ENCODE results near the gene CXCR6.

The CXCR6 gene

GRCh38 chr3:45943207-45943846, at the start of gene CXCR6:
CXCR6 (plus strand) TSS chr3:45943464; CDS start chr3:45946482, 3,018 bp downstream.
- Histone ChIP-seq H3K36me3 (ENCODE audit: insufficient read depth, low read length) (peaks cover 21% of the 10 kb centered on the region), H3K4me3 (ENCODE audit: low read length) (no peak within 1 kb of the TSS), H3K4me1 (ENCODE audit: insufficient read depth, low read length) (no peaks in the 10 kb centered on the region), H3K27me3 (ENCODE audit: insufficient read depth, low read length) (no peaks in the 10 kb centered on the region), H2AFZ (ENCODE audit: low read depth, low read length) (no peak within 1 kb of the TSS), H3K9me3 (ENCODE audit: low read length) (no peaks in the 10 kb centered on the region)

DNA sequence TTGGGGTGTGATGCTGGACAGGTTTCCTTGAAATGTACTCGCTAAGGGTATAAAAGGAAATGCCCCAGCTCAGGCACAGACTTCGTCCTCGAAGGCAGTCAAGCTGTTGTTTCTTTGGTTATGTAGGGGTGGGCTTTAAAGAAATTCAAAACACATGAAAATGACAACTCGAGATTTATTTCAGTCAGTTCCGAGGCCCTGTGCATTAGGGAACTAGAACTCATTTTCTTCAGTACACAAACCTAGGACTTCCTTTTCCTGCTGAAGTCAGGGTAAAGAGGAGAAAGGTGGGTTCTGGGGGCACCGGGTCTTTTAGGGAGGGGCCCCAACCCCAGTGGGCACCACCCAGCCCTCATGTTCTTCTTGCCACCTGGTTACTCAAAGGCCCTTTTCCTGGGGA, 49.2 kb upstream of the CXCR6 start:
- H2AFZ ChIP-seq (ENCODE audit: low read depth, low read length): no peak overlapping the region
- no peaks in the 10 kb centered on the region for H3K36me3 ChIP-seq (ENCODE audit: insufficient read depth, low read length)
- H3K9me3 ChIP-seq (ENCODE audit: low read length): no peaks in the 10 kb centered on the region
- no peaks in the 10 kb centered on the region for H3K4me1 ChIP-seq (ENCODE audit: insufficient read depth, low read length)
- H3K4me3 ChIP-seq (ENCODE audit: low read length): no peak overlapping the region
- no peaks in the 10 kb centered on the region for H3K27me3 ChIP-seq (ENCODE audit: insufficient read depth, low read length)

DNA sequence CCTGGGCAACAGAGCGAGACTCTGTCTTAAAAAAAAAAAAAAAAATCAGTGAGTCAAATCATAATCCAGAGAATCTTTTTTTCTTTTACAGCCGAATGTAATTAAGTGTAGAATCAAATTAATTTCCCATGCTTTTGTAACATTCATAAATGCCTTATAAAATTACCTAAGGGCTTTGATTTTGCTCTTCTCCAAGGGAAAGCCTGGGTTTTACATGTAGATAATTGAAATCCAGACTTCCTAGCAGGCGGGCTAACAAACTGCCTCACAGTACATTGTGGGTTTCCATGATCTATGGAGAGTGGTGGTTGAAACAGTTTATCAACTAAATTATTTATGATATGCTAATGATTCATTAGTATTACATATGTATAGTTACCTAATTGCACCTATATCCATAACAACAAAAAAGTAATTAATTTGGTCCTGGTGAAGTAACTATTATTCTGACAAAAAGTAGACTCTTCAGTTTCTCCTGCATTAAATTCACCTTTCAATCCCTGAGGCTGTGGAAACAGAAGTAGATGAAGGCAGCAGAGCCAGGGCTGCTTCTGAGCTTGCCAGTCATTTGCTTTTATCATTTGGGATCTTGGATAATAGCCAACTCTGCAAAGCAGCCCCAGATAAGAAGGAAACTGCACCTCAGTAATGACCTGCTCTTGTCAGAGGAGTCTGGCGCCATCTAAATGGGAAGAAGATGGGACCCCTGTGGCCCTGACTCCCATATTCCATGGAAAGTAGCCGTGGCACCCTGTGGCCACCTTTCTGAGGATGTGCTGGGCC, 47.4 kb upstream of the CXCR6 start:
- H3K4me1 ChIP-seq (ENCODE audit: insufficient read depth, low read length): no peaks in the 10 kb centered on the region
- no peaks in the 10 kb centered on the region for H3K27me3 ChIP-seq (ENCODE audit: insufficient read depth, low read length)
- no peaks in the 10 kb centered on the region for H3K36me3 ChIP-seq (ENCODE audit: insufficient read depth, low read length)
- no peak overlapping the region for H2AFZ ChIP-seq (ENCODE audit: low read depth, low read length)
- no peak overlapping the region for H3K4me3 ChIP-seq (ENCODE audit: low read length)
- no peaks in the 10 kb centered on the region for H3K9me3 ChIP-seq (ENCODE audit: low read length)

GRCh38 chr3:45896956-45897355, 46.3 kb upstream of the CXCR6 start:
- Histone ChIP-seq H3K27me3 (ENCODE audit: insufficient read depth, low read length) (no peaks in the 10 kb centered on the region), H2AFZ (ENCODE audit: low read depth, low read length) (no peak overlapping the region)

GRCh38 chr3:45904931-45905330, 38.3 kb upstream of the CXCR6 start:
- H3K9me3 ChIP-seq (ENCODE audit: low read length): peaks cover 9% of the 10 kb centered on the region
- H2AFZ ChIP-seq (ENCODE audit: low read depth, low read length): no peak overlapping the region
- no peak overlapping the region for H3K4me3 ChIP-seq (ENCODE audit: low read length)
- no peaks in the 10 kb centered on the region for H3K27me3 ChIP-seq (ENCODE audit: insufficient read depth, low read length)
- H3K36me3 ChIP-seq (ENCODE audit: insufficient read depth, low read length): no peaks in the 10 kb centered on the region
- H3K4me1 ChIP-seq (ENCODE audit: insufficient read depth, low read length): no peaks in the 10 kb centered on the region

More at GRCh38 chr3:45896956-45897355, 46.3 kb upstream of the CXCR6 start:
- Histone ChIP-seq H3K4me1 (ENCODE audit: insufficient read depth, low read length) (no peaks in the 10 kb centered on the region), H3K9me3 (ENCODE audit: low read length) (no peaks in the 10 kb centered on the region), H3K36me3 (ENCODE audit: insufficient read depth, low read length) (no peaks in the 10 kb centered on the region), H3K4me3 (ENCODE audit: low read length) (no peak overlapping the region)

GRCh38 chr3:45905755-45906154, 37.5 kb upstream of the CXCR6 start:
- Histone ChIP-seq H3K4me1 (ENCODE audit: insufficient read depth, low read length) (no peaks in the 10 kb centered on the region), H3K4me3 (ENCODE audit: low read length) (no peak overlapping the region), H3K9me3 (ENCODE audit: low read length) (peaks cover 9% of the 10 kb centered on the region), H2AFZ (ENCODE audit: low read depth, low read length) (no peak overlapping the region), H3K36me3 (ENCODE audit: insufficient read depth, low read length) (no peaks in the 10 kb centered on the region), H3K27me3 (ENCODE audit: insufficient read depth, low read length) (no peaks in the 10 kb centered on the region)

GRCh38 chr3:45906681-45907407, 36.4 kb upstream of the CXCR6 start:
- Histone ChIP-seq H3K36me3 (ENCODE audit: insufficient read depth, low read length) (no peaks in the 10 kb centered on the region), H3K27me3 (ENCODE audit: insufficient read depth, low read length) (no peaks in the 10 kb centered on the region), H3K9me3 (ENCODE audit: low read length) (peaks cover 9% of the 10 kb centered on the region), H2AFZ (ENCODE audit: low read depth, low read length) (no peak overlapping the region), H3K4me3 (ENCODE audit: low read length) (no peak overlapping the region), H3K4me1 (ENCODE audit: insufficient read depth, low read length) (no peaks in the 10 kb centered on the region)

DNA sequence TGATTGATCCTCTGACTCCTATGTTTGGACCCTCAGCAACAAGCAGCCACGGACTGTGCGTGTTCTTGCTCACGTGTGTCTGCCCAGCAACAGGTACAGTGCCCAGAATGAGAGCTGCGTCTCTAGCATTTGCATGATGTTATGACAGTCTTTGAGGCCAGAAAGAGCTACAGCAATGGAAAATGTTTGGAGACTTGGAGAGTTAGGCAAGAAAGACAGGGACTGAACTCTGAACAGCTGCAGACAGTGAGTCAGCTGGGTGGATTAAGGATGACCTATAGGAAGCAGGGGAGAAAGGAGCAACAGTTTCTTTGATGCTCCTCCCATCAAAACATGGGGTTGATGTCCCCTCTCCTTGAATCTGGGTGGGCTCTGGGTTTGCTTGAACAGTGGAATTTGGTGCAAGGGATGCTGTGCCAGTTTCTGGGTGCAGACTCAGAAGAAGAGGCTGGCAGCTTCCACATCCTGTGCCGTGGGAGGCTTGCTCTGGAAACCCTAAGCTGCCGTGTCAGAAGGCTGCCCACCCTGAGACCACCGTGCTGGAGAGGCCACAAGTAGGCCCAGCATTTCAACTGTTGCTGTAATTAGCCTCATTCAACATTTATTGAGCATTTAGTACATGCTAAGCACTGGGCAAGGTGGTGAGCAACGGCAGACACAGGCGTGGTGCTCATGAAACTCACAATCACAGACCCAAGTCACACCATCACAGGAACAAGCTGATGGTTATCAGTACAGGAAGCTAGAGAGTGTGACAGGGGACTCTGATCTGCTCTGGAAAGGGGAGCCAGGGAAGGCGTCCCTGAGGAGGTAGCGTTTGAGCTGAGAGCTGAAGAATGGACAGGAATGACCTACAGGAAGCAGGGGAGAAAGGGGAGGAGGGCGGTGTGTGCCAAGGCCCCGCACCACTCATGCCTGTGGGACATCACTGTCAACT, 35.2 kb upstream of the CXCR6 start:
- peaks cover 11% of the 10 kb centered on the region for H3K9me3 ChIP-seq (ENCODE audit: low read length)

DNA sequence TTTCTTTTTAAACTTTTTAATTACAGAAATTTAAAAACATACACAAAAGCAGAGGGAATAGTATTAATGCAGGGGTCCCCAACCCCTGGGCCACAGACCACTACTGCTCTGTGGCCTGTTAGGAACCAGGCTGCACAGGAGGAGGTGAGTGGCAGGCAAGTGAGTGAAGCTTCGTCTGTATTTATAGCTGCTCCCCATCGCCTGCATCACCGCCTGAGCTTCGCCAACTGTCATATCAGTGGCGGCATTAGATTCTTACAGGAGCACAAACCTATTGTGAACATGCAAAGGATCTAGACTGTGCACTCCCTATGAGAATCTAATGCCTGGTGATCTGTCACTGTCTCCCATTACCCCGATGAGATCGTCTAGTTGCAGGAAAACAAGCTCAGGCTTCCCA, 34.5 kb upstream of the CXCR6 start:
- Histone ChIP-seq H3K27me3 (ENCODE audit: insufficient read depth, low read length) (no peaks in the 10 kb centered on the region), H3K4me3 (ENCODE audit: low read length) (no peak overlapping the region), H3K36me3 (ENCODE audit: insufficient read depth, low read length) (no peaks in the 10 kb centered on the region), H3K9me3 (ENCODE audit: low read length) (peaks cover 11% of the 10 kb centered on the region), H3K4me1 (ENCODE audit: insufficient read depth, low read length) (no peaks in the 10 kb centered on the region), H2AFZ (ENCODE audit: low read depth, low read length) (no peak overlapping the region)

More for the DNA sequence above, 35.2 kb upstream of the CXCR6 start:
- Histone ChIP-seq H2AFZ (ENCODE audit: low read depth, low read length) (no peak overlapping the region), H3K4me1 (ENCODE audit: insufficient read depth, low read length) (no peaks in the 10 kb centered on the region), H3K4me3 (ENCODE audit: low read length) (no peak overlapping the region), H3K27me3 (ENCODE audit: insufficient read depth, low read length) (no peaks in the 10 kb centered on the region), H3K36me3 (ENCODE audit: insufficient read depth, low read length) (no peaks in the 10 kb centered on the region)

- Histone ChIP-seq H3K4me1 (ENCODE audit: insufficient read depth, low read length) (no peaks in the 10 kb centered on the region), H2AFZ (ENCODE audit: low read depth, low read length) (no peak overlapping the region), H3K4me3 (ENCODE audit: low read length) (no peak overlapping the region), H3K27me3 (ENCODE audit: insufficient read depth, low read length) (no peaks in the 10 kb centered on the region), H3K9me3 (ENCODE audit: low read length) (peaks cover 11% of the 10 kb centered on the region), H3K36me3 (ENCODE audit: insufficient read depth, low read length) (no peaks in the 10 kb centered on the region)
These were observed 33.7 kb upstream of the CXCR6 start for GRCh38 chr3:45909542-45909941.

- no peak overlapping the region for H3K4me3 ChIP-seq (ENCODE audit: low read length)
- H3K4me1 ChIP-seq (ENCODE audit: insufficient read depth, low read length): peaks cover 7% of the 10 kb centered on the region
- H3K27me3 ChIP-seq (ENCODE audit: insufficient read depth, low read length): no peaks in the 10 kb centered on the region
- H3K9me3 ChIP-seq (ENCODE audit: low read length): peaks cover 7% of the 10 kb centered on the region
- no peak overlapping the region for H2AFZ ChIP-seq (ENCODE audit: low read depth, low read length)
- no peaks in the 10 kb centered on the region for H3K36me3 ChIP-seq (ENCODE audit: insufficient read depth, low read length)
These were observed 32.4 kb upstream of the CXCR6 start for GRCh38 chr3:45910892-45911291.

- Histone ChIP-seq H2AFZ (ENCODE audit: low read depth, low read length) (no peak overlapping the region), H3K4me1 (ENCODE audit: insufficient read depth, low read length) (peaks cover 12% of the 10 kb centered on the region), H3K4me3 (ENCODE audit: low read length) (no peak overlapping the region), H3K36me3 (ENCODE audit: insufficient read depth, low read length) (no peaks in the 10 kb centered on the region), H3K27me3 (ENCODE audit: insufficient read depth, low read length) (no peaks in the 10 kb centered on the region), H3K9me3 (ENCODE audit: low read length) (peaks cover 2% of the 10 kb centered on the region)
These were observed 31.6 kb upstream of the CXCR6 start for GRCh38 chr3:45911511-45912226.
